Ascending aorta (tissue), 2 donors: ENCODE results near the gene NONO. TPM values are rescaled to one million over a fixed set of nuclear protein-coding genes. Genes with fewer than 3 reads are reported as not detected.
"Not testable (repeated sequence)": the region's sequence is repeated elsewhere in the genome, so short reads cannot be mapped to it uniquely, and the experiment has no call there.

ENCODE experiments used
- DNase-seq, 2 donors: peaks; one replicate each; pipeline ENCODE4 v3.0.0-alpha.2; 2019; ENCODE audit warnings: low spot score in 2 of 2
- H3K27ac ChIP-seq, 2 donors: fragments of 200-600 bp; sonication (generic); one replicate each; pipeline ENCODE4 v1.5.1; 2016 to 2017; ENCODE audit warnings: mild to moderate bottlenecking in 1 of 2
- H3K27me3 ChIP-seq: fragments of 200-600 bp; sonication (generic); one replicate; pipeline ENCODE4 v1.5.1; 2017
- H3K36me3 ChIP-seq, 2 donors: fragments of 200-600 bp; sonication (generic); one replicate each; pipeline ENCODE4 v1.5.1; 2016
- H3K4me1 ChIP-seq, 2 donors: fragments of 200-600 bp; sonication (generic); one replicate each; pipeline ENCODE4 v1.5.1; 2016 to 2017; ENCODE audit warnings: mild to moderate bottlenecking in 1 of 2
- H3K4me3 ChIP-seq, 2 donors: fragments of 200-600 bp; sonication (generic); one replicate each; pipeline ENCODE4 v1.5.1; 2016 to 2017; ENCODE audit warnings: mild to moderate bottlenecking in 1 of 2
- H3K9me3 ChIP-seq, 2 donors: fragments of 200-600 bp; sonication (generic); one replicate each; pipeline ENCODE4 v1.5.1; 2016
- CTCF ChIP-seq, 3 experiments: fragments of 200-600 bp in 2 of 3; fragments of 450-650 bp in 1 of 3; sonication (generic) in 2 of 3; IDR thresholded peaks; one replicate each; pipeline ENCODE4 v1.5.1; 2016 to 2019; ENCODE audit warnings: antibody characterized with exemption in 3 of 3, mild to moderate bottlenecking in 1 of 3, moderate library complexity in 1 of 3
- intact Hi-C: fragments of 100-400 bp; cut with DNase I; formaldehyde crosslinking; loops from one replicate; pipeline ENCODE4 v1.15.1; 2023
- total RNA-seq: library from RNA; depleted of rRNA; stranded (reverse); fragments of >200 nt; gene quantifications from one replicate; pipeline ENCODE4 v1.1.0, GENCODE V29; 2016

The NONO gene
- total RNA-seq, 1 donor from 2014 or later: 178 TPM

DNA sequence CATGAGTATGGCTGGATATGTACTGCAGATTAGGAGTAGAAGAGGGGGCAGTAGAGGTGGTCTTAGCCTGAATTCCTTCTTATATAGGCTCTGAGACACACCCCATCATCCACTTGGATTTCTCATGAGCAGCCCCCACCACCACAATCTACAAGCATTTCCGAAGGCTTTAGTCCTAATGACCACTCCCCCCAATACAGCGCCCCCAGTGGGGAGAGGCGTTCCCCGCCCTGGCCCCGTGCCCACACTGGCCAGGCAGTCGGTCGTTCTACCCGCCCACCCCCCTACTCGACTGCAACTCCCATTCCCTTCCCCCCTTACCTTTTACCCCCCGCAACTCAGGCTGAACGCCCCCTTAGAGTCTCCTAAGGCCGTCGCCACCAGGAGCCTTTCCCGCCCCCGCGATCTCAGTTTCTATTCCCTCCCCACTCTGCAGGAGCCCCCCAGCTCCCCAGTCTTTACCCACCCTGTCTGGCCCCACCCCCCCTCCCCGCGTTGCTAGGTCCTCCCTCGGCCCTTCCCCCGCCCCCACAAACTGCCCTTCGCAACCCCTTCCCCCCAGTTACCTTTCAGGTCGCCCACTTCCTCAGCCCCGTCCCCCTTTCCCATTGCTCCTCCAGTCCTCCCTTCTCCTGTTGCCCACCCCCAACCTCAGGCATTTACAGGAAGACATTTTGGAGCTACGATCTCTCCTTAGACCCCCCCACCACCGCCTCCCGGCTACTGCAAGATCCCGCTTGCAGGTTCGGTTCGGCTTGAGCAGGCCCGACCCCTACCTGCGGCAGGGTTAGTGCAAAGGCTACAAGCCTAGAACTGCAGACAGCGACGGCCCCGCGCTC, 30.0 kb upstream of the NONO start:
- H3K27me3 ChIP-seq: no peaks in the 10 kb centered on the region
- peaks cover 5 to 6% of the 10 kb centered on the region in 2 donors for H3K36me3 ChIP-seq
- peak in 1 of 2 donors; percentile 68 for DNase-seq
- intact Hi-C loops: loop anchor here (1.0 kb wide), 3 partner anchors 30 to 112 kb away; partner anchors contain the start of gene NONO
- peak overlapping the region; percentile 77 to 91 for H3K27ac ChIP-seq
- peaks cover 2 to 8% of the 10 kb centered on the region in 2 donors for H3K4me1 ChIP-seq
- peak in 2 of 3 experiments; percentile 35 to 50 for TF ChIP-seq CTCF (IDR thresholded peaks at IDR 0.05)
- peak overlapping the region; percentile 51 to 73 for H3K4me3 ChIP-seq
- H3K9me3 ChIP-seq: no peaks in the 10 kb centered on the region

- intact Hi-C loops: loop anchor here (1.0 kb wide), 3 partner anchors 29 to 111 kb away; partner anchors contain the start of gene NONO
Measured at GRCh38 chrX:71254092-71254963, 29.1 kb upstream of the NONO start, which contains the start of gene ZMYM3. Gene ZMYM3, minus strand, starts transcription at chrX:71254140. Its CDS starts 885 bp downstream, at chrX:71253255.

DNA sequence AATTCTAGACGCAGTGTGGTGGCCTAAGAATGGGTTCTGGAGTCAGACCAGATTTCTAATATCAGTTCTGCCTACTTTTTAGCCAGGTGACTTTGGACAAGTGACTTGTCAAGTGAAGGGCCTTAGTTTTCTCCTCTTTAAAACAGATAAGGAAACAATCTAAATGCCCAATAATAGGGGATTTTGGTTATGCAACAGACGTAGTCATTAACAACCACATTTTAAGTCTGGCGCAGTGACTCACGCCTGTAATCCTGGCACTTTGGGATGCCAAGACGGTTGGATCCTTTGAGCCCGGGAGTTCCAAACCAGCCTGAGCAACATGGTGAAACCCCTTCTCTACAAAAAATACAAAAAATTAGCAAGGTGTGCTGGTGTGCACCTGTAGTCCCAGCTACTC, 27.4 kb upstream of the NONO start:
- Histone ChIP-seq H3K4me1 (peaks cover 2 to 8% of the 10 kb centered on the region in 2 donors), H3K27ac (peak overlapping the region; percentile 77 to 91), H3K36me3 (no peaks in the 10 kb centered on the region), H3K4me3 (no peak overlapping the region), H3K27me3 (no peaks in the 10 kb centered on the region), H3K9me3 (no peaks in the 10 kb centered on the region)
- no peak for DNase-seq
- TF ChIP-seq CTCF (IDR thresholded peaks at IDR 0.05): no peak
- intact Hi-C loops: no loop called here

More at GRCh38 chrX:71254092-71254963, 29.1 kb upstream of the NONO start, which contains the start of gene ZMYM3:
- H3K4me3 ChIP-seq: peak within 1 kb of the TSS; percentile 51 to 73
- H3K9me3 ChIP-seq: no peaks in the 10 kb centered on the region
- DNase-seq: peak; percentile 57 to 89
- H3K36me3 ChIP-seq: peaks cover 0 to 6% of the 10 kb centered on the region in 2 donors
- no peak for TF ChIP-seq CTCF (IDR thresholded peaks at IDR 0.05)
- H3K27me3 ChIP-seq: no peaks in the 10 kb centered on the region
- H3K4me1 ChIP-seq: peaks cover 2 to 8% of the 10 kb centered on the region in 2 donors
- peak within 1 kb of the TSS; percentile 77 to 91 for H3K27ac ChIP-seq

DNA sequence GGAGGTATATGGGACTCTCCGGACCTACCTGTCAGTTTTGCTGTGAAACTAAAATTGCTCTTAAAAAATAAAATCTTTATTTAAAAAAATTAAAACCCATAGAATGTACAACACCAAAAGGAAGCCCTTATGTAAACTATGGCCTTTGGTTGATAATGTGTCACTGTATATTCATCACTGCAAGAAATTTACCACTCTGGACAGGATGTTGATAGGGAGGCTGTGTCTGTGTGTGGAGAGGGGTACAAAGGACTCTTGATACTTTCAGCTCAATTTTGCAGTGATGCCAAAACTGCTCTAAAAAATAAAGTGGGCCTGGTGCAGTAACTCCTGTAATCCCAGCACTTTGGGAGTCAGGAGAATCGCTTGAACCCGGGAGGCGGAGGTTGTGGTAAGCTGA, 26.6 kb upstream of the NONO start:
- Histone ChIP-seq H3K9me3 (no peaks in the 10 kb centered on the region), H3K4me3 (no peak overlapping the region), H3K27me3 (no peaks in the 10 kb centered on the region), H3K36me3 (no peaks in the 10 kb centered on the region), H3K4me1 (peaks cover 2 to 7% of the 10 kb centered on the region in 2 donors), H3K27ac (no peak overlapping the region)
- no peak for DNase-seq
- no peak for TF ChIP-seq CTCF (IDR thresholded peaks at IDR 0.05)
- intact Hi-C loops: no loop called here

DNA sequence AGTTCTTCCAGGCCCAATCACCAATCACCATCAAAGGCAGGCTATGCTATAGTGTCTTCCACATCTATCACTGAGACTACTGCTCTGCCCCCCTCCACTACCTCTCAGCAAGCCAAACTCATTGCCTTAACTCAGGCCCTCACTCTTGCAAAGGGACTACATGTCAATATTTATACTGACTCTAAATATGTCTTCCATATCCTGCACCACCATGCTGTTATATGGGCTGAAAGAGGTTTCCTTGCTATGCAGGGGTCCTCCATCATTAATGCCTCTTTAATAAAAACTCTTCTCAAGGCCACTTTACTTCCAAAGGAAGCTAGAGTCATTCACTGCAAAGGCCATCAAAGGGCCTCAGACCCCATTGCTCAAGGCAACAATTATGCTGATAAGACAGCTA, 14.8 kb upstream of the NONO start:
- H3K36me3 ChIP-seq, DNase-seq, H3K9me3 ChIP-seq, H3K4me1 ChIP-seq, H3K27ac ChIP-seq, H3K4me3 ChIP-seq, intact Hi-C loops, H3K27me3 ChIP-seq: not testable (repeated sequence)
